Mesothelial cell of epicardium (in vitro differentiated cells): ENCODE measurements around the gene KLHL3. TPM values are rescaled to one million over a fixed set of nuclear protein-coding genes. Genes with fewer than 3 reads are reported as not detected.
"Not testable (repeated sequence)": the region's sequence is repeated elsewhere in the genome, so short reads cannot be mapped to it uniquely, and the experiment has no call there.

Experiments used
- DNase-seq, 2 experiments: peaks; one replicate each; pipeline ENCODE4 v3.0.0; 2021; ENCODE audit warnings: low spot score in 2 of 2; ENCODE audit not compliant: unreplicated experiment in 2 of 2
- H3K27ac Mint-ChIP-seq: 2 replicates; pipeline ENCODE4 v1.8.0; 2021; ENCODE audit warnings: mixed read lengths
- H3K27me3 Mint-ChIP-seq: 2 replicates; pipeline ENCODE4 v1.8.0; 2021; ENCODE audit warnings: low read depth, mixed read lengths
- H3K36me3 Mint-ChIP-seq: 2 replicates; pipeline ENCODE4 v1.8.0; 2021; ENCODE audit warnings: mixed read lengths
- H3K4me1 Mint-ChIP-seq: 2 replicates; pipeline ENCODE4 v1.8.0; 2021; ENCODE audit warnings: mixed read lengths
- H3K4me3 Mint-ChIP-seq: 2 replicates; pipeline ENCODE4 v1.8.0; 2021; ENCODE audit warnings: mild to moderate bottlenecking, moderate library complexity, mixed read lengths
- H3K9me3 Mint-ChIP-seq: 2 replicates; pipeline ENCODE4 v1.8.0; 2021; ENCODE audit warnings: mixed read lengths
- total RNA-seq: library from RNA; stranded (reverse); gene quantifications from 3 replicates; pipeline ENCODE4 v1.2.1, GENCODE V29; 2021
- TF ChIP-seq, protein P1 (sequence below): fragments of 200-600 bp; sonication (generic); IDR thresholded peaks from one replicate; pipeline ENCODE4 v1.5.0; 2021; ENCODE audit warnings: antibody characterized with exemption; ENCODE audit not compliant: unreplicated experiment

KLHL3 gene, protein sequence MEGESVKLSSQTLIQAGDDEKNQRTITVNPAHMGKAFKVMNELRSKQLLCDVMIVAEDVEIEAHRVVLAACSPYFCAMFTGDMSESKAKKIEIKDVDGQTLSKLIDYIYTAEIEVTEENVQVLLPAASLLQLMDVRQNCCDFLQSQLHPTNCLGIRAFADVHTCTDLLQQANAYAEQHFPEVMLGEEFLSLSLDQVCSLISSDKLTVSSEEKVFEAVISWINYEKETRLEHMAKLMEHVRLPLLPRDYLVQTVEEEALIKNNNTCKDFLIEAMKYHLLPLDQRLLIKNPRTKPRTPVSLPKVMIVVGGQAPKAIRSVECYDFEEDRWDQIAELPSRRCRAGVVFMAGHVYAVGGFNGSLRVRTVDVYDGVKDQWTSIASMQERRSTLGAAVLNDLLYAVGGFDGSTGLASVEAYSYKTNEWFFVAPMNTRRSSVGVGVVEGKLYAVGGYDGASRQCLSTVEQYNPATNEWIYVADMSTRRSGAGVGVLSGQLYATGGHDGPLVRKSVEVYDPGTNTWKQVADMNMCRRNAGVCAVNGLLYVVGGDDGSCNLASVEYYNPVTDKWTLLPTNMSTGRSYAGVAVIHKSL
- 12.7 to 16.5 TPM (median 13.1 TPM) in 3 replicates for total RNA-seq

DNA sequence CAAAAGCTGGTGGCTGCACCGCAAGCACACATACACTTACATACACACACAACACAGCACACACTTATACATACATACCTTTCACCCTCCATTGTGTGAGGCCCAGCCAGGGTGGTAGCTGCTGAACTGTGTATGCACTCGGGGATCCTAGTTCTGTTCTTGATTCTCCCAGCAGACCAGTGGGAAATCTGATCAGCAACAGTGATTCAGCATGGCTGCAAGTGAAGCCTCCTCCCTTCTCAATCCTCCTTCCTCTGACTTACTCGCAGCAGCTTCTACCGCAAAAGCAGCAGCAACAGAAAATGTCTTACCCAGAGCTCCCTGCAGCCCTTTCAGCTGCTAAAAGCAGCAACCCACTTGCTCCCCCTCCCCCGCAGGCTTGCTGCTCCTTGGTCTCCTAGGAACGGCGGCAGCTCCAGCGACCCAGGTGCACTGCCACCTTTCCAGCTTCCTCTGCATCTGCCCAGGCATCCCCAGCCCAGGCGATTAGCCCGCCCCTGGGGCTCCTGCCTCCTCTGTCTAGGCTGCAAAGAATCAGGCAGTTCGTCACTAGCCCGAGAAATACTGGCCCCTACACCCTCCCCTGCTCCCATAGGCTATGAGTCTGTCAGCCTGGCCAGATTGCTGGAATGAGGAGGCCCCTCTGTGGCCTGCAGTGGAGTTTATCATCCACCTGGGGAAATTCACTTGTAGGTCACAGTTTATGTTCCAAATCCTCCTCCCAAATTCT, at the start of gene KLHL3:
Gene KLHL3, minus strand, starts transcription at position 535 of the 730 bp plus-strand sequence. Its CDS starts 443 bp downstream, at position 92.
- Mint-ChIP-seq H3K4me3 (no peak within 1 kb of the TSS), H3K36me3 (peaks cover 5% of the 10 kb centered on the region), H3K27me3 (no peaks in the 10 kb centered on the region), H3K4me1 (peaks cover 9% of the 10 kb centered on the region), H3K9me3 (peaks cover 10% of the 10 kb centered on the region), H3K27ac (no peak within 1 kb of the TSS)
- DNase-seq, result peak; percentile 40 to 61
- TF ChIP-seq, protein P1, sequence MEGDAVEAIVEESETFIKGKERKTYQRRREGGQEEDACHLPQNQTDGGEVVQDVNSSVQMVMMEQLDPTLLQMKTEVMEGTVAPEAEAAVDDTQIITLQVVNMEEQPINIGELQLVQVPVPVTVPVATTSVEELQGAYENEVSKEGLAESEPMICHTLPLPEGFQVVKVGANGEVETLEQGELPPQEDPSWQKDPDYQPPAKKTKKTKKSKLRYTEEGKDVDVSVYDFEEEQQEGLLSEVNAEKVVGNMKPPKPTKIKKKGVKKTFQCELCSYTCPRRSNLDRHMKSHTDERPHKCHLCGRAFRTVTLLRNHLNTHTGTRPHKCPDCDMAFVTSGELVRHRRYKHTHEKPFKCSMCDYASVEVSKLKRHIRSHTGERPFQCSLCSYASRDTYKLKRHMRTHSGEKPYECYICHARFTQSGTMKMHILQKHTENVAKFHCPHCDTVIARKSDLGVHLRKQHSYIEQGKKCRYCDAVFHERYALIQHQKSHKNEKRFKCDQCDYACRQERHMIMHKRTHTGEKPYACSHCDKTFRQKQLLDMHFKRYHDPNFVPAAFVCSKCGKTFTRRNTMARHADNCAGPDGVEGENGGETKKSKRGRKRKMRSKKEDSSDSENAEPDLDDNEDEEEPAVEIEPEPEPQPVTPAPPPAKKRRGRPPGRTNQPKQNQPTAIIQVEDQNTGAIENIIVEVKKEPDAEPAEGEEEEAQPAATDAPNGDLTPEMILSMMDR, result no peak

DNA sequence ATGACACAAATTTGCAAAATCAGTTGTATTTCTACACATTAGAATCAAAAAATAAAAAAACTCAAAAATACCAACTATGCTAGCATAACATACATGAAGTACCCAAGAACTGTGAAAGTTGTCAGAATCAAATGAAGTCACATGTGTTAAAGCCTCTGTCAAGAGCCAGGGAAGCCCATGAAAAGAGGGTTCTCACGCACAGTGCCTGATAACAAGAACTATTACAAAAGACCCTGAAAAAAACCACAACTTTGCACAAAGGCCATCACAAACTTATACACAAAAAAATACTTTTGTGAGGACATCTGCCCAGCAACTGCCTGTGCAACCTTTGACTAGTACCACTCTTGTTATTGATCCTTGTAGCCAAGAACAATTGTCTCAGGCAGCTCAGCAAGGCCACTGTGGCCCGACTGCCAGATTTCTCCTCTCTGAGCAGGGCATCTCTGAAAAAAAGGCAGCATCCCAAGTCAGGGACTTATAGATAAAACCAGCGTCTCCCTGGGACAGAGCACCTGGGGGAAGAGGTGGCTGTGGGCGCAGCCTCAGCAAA, 47.2 kb upstream of the KLHL3 start:
- H3K4me3 Mint-ChIP-seq, result no peak overlapping the region
- peaks cover 33% of the 10 kb centered on the region for H3K27me3 Mint-ChIP-seq
- peaks cover 2% of the 10 kb centered on the region for H3K36me3 Mint-ChIP-seq
- H3K9me3 Mint-ChIP-seq, result peaks cover 18% of the 10 kb centered on the region
- no peaks in the 10 kb centered on the region for H3K4me1 Mint-ChIP-seq
- TF ChIP-seq, protein P1, result no peak
- DNase-seq, result no peak
- H3K27ac Mint-ChIP-seq, result no peak overlapping the region

DNA sequence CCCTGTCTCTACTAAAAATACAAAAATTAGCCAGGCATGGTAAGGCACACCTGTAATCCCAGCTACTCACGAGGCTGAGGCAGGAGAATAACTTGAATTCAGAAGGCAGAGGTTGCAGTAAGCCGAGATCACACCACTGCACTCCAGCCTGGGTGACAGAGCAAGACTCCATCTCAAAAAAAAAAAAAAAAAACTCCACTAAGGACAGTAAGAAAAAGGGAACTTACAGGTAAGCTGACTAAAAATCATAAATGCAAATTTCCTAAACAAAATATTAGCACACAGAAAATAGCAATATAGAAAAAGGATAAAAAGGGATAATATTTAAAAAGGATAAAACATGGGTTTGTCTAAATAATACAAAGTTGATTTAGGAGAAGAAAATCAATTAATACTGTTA, 46.2 kb upstream of the KLHL3 start:
- Mint-ChIP-seq H3K9me3 (peaks cover 17% of the 10 kb centered on the region), H3K27me3 (peaks cover 24% of the 10 kb centered on the region), H3K36me3 (peaks cover 2% of the 10 kb centered on the region), H3K27ac (no peak overlapping the region), H3K4me1 (no peaks in the 10 kb centered on the region), H3K4me3 (no peak overlapping the region)
- TF ChIP-seq, protein P1, result no peak
- DNase-seq, result no peak

DNA sequence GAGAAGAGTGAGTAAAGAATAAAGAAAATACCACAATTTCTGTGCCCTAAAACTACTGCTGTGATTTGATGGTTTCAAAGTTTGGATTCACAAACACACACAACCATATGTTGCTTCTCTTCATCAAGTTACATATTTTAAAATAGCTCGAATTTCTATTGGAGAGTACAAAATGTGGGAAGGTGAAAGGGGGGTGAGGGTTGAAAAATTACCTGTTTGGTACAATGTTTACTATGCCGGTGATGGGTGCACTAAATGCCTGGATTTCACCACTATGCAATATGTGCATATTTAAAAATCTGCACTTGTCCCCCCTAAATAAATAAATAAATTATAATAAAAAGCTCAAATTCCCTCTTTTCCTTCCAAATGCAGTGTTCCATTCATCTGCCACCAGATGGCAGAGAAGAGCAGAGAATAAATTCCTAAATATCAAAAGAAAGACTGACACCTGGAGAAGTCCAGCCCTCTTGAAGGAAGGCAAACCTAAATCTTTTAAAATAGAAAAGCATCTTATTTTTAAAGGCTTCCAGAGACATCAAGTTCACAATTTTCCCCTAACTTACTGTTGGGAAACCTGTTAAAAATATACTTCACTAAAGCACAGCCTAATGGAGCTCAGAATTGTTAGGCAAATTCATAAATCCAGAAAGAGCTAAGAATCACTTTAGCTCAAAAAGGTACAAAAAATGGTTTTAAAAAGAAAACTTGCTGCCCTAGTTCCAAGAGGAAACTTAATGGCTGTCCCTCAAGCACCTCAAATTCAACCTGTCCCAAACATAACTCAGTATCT, 43.1 kb upstream of the KLHL3 start:
- Mint-ChIP-seq H3K4me1 (no peaks in the 10 kb centered on the region), H3K27me3 (peaks cover 2% of the 10 kb centered on the region), H3K27ac (no peak overlapping the region), H3K4me3 (no peak overlapping the region), H3K36me3 (no peaks in the 10 kb centered on the region), H3K9me3 (peaks cover under 1% of the 10 kb centered on the region)
- DNase-seq, result no peak
- TF ChIP-seq, protein P1, result peak; percentile 88

DNA sequence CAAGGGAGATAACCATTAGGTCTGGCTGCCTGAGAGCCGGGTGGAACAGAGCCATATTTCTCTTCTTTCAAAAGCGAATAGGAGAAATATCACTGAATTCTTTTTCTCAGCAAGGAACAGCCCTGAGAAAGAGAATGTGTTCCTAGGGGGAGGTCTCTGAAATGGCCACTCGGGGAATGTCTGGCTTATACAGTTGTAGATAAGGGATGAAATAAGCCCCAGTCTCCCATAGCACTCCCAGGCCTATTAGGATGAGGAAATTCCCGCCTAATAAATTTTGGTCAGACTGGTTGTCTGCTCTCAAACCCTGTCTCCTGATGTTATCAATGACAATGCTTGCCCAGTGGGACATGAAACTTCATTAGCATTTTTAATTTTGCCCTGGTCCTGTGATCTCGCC, 32.0 kb upstream of the KLHL3 start:
- not testable (repeated sequence) for H3K4me3 Mint-ChIP-seq, H3K4me1 Mint-ChIP-seq, H3K27me3 Mint-ChIP-seq, H3K36me3 Mint-ChIP-seq, H3K27ac Mint-ChIP-seq, DNase-seq
- H3K9me3 Mint-ChIP-seq, result peaks cover 32% of the 10 kb centered on the region
